ENCODE measurements around the gene FAM81B. TPM values are rescaled to one million over a fixed set of nuclear protein-coding genes. Genes with fewer than 3 reads are reported as not detected.
A peak's percentile ranks its signal among the peaks of the same experiment; 100 is the strongest.

Gene FAM81B
- polyA plus RNA-seq, 3 donors = not detected

- no peak for TF ChIP-seq CTCF (IDR thresholded peaks at IDR 0.05)
- Histone ChIP-seq H4K20me1 (ENCODE audit: insufficient read depth, low read length) (no peaks in the 10 kb centered on the region), H3K9ac (ENCODE audit: insufficient read depth, low read length, poor library complexity, severe bottlenecking) (no peak overlapping the region), H3K4me2 (replicated peaks; ENCODE audit: extremely low read depth, low read length, poor library complexity, severe bottlenecking) (no peak overlapping the region), H3K4me3 (replicated peaks in 1 of 3; ENCODE audit: low read depth in 2 of 3, low read length in 3 of 3) (no peak overlapping the region), H3K79me2 (ENCODE audit: insufficient read depth, low read length) (no peaks in the 10 kb centered on the region), H2AFZ (ENCODE audit: insufficient read depth, low read depth, low read length, poor library complexity, severe bottlenecking) (no peak overlapping the region), H3K36me3 (replicated peaks in 1 of 2; ENCODE audit: control insufficient read depth in 1 of 2, insufficient read depth in 2 of 2, low read length in 2 of 2) (no peaks in the 10 kb centered on the region), H3K27me3 (ENCODE audit: control insufficient read depth in 2 of 2, insufficient read depth in 2 of 2, low read length in 2 of 2) (no peaks in the 10 kb centered on the region), H3K9me3 (replicated peaks in 1 of 2; ENCODE audit: control insufficient read depth in 1 of 2, insufficient read depth in 1 of 2, low read length in 2 of 2) (no peaks in the 10 kb centered on the region), H3K27ac (ENCODE audit: low read depth in 1 of 2, low read length in 2 of 2) (no peak overlapping the region), H3K4me1 (ENCODE audit: control insufficient read depth in 1 of 2, insufficient read depth in 2 of 2, low read length in 2 of 2) (no peaks in the 10 kb centered on the region)
- no peaks in the 10 kb centered on the region for H3K36me3 Mint-ChIP-seq
- H3K27me3 Mint-ChIP-seq (ENCODE audit: low read depth in 3 of 3) = no peaks in the 10 kb centered on the region
- no peak for DNase-seq
- no CpG with 5 or more reads among the region's 1 CpG for WGBS (ENCODE audit: insufficient coverage)
- no peak overlapping the region for H3K4me3 Mint-ChIP-seq
- no peak overlapping the region for H3K27ac Mint-ChIP-seq
- H3K4me1 Mint-ChIP-seq = no peaks in the 10 kb centered on the region
- H3K9me3 Mint-ChIP-seq = no peaks in the 10 kb centered on the region
- intact Hi-C loops (cut with micrococcal nuclease) = no loop called here
These were observed 7.8 kb downstream of the FAM81B start for GRCh38 chr5:95398989-95399388.

- no peak overlapping the region for H3K4me3 Mint-ChIP-seq
- H3K9me3 ChIP-seq (replicated peaks in 1 of 2; ENCODE audit: control insufficient read depth in 1 of 2, insufficient read depth in 1 of 2, low read length in 2 of 2) = no peaks in the 10 kb centered on the region
- H3K27me3 Mint-ChIP-seq (ENCODE audit: low read depth in 3 of 3) = peaks cover 0 to 3% (median 0%) of the 10 kb centered on the region in 3 donors
- no peaks in the 10 kb centered on the region for H3K79me2 ChIP-seq (ENCODE audit: insufficient read depth, low read length)
- H3K9ac ChIP-seq (ENCODE audit: insufficient read depth, low read length, poor library complexity, severe bottlenecking) = no peak overlapping the region
- no peaks in the 10 kb centered on the region for H3K36me3 ChIP-seq (replicated peaks in 1 of 2; ENCODE audit: control insufficient read depth in 1 of 2, insufficient read depth in 2 of 2, low read length in 2 of 2)
- H3K36me3 Mint-ChIP-seq = no peaks in the 10 kb centered on the region
- H4K20me1 ChIP-seq (ENCODE audit: insufficient read depth, low read length) = no peaks in the 10 kb centered on the region
- H3K4me1 Mint-ChIP-seq = no peaks in the 10 kb centered on the region
- no peak overlapping the region for H3K4me3 ChIP-seq (replicated peaks in 1 of 3; ENCODE audit: low read depth in 2 of 3, low read length in 3 of 3)
- H3K27ac ChIP-seq (ENCODE audit: low read depth in 1 of 2, low read length in 2 of 2) = no peak overlapping the region
- H2AFZ ChIP-seq (ENCODE audit: insufficient read depth, low read depth, low read length, poor library complexity, severe bottlenecking) = no peak overlapping the region
- H3K4me2 ChIP-seq (replicated peaks; ENCODE audit: extremely low read depth, low read length, poor library complexity, severe bottlenecking) = no peak overlapping the region
- TF ChIP-seq CTCF (IDR thresholded peaks at IDR 0.05) = no peak
- H3K9me3 Mint-ChIP-seq = no peaks in the 10 kb centered on the region
- peak overlapping the region in 1 of 7 donors; percentile 42 for H3K27ac Mint-ChIP-seq
- no peaks in the 10 kb centered on the region for H3K4me1 ChIP-seq (ENCODE audit: control insufficient read depth in 1 of 2, insufficient read depth in 2 of 2, low read length in 2 of 2)
- no peak for DNase-seq
- 94% methylated on average over 2 of the region's 3 CpGs for WGBS (ENCODE audit: insufficient coverage)
- intact Hi-C loops (cut with micrococcal nuclease) = no loop called here
- no peaks in the 10 kb centered on the region for H3K27me3 ChIP-seq (ENCODE audit: control insufficient read depth in 2 of 2, insufficient read depth in 2 of 2, low read length in 2 of 2)
These were observed 10.5 kb downstream of the FAM81B start for GRCh38 chr5:95401626-95402025.

All from CD14-positive monocyte (primary cell).